GM12875 (cell line): ENCODE data around the gene PTHLH.

ENCODE experiments used
- H3K4me3 ChIP-seq: one replicate; pipeline ENCODE4 v1.5.1; 2011; ENCODE audit warnings: low read depth, low read length, control low read depth
- CTCF ChIP-seq: IDR thresholded peaks from 2 replicates; pipeline ENCODE4 v1.5.1; 2011; ENCODE audit warnings: low read depth, mild to moderate bottlenecking, control low read depth, inconsistent platforms, low read length, moderate library complexity, borderline replicate concordance; ENCODE audit not compliant: insufficient read depth

Gene PTHLH

GRCh38 chr12:27915021-27915420, 57.5 kb downstream of the PTHLH start:
- TF ChIP-seq CTCF = no peak
- H3K4me3 ChIP-seq = no peak overlapping the region

GRCh38 chr12:27913999-27914614, 58.4 kb downstream of the PTHLH start:
- no peak for TF ChIP-seq CTCF
- H3K4me3 ChIP-seq = no peak overlapping the region

- H3K4me3 ChIP-seq = no peak overlapping the region
- TF ChIP-seq CTCF = no peak
Measured at GRCh38 chr12:27911397-27911796, 61.1 kb downstream of the PTHLH start.
